Measurements from ENCODE around the gene MYCBP2. TPM values are rescaled to one million over a fixed set of nuclear protein-coding genes. Genes with fewer than 3 reads are reported as not detected.
A peak's percentile ranks its signal among the peaks of the same experiment; 100 is the strongest.
"Not testable (repeated sequence)": the region's sequence is repeated elsewhere in the genome, so short reads cannot be mapped to it uniquely, and the experiment has no call there.

Gene MYCBP2
- total RNA-seq, 4 donors from 2014 or later = 274 to 342 (median 305) TPM

- 96 to 100% methylated on average over 2 of the region's 2 CpGs for WGBS, 2 donors
- H3K9me3 ChIP-seq = no peaks in the 10 kb centered on the region
- no peaks in the 10 kb centered on the region for H3K27me3 ChIP-seq
- peaks cover 0 to 68% (median 0%) of the 10 kb centered on the region in 4 donors for H3K4me1 ChIP-seq
- DNase-seq (ENCODE audit: low spot score in 2 of 2) = no peak
- TF ChIP-seq POLR2A (IDR thresholded peaks at IDR 0.05) (no peak), EP300 (IDR thresholded peaks at IDR 0.05) (no peak)
- TF ChIP-seq, protein P1, sequence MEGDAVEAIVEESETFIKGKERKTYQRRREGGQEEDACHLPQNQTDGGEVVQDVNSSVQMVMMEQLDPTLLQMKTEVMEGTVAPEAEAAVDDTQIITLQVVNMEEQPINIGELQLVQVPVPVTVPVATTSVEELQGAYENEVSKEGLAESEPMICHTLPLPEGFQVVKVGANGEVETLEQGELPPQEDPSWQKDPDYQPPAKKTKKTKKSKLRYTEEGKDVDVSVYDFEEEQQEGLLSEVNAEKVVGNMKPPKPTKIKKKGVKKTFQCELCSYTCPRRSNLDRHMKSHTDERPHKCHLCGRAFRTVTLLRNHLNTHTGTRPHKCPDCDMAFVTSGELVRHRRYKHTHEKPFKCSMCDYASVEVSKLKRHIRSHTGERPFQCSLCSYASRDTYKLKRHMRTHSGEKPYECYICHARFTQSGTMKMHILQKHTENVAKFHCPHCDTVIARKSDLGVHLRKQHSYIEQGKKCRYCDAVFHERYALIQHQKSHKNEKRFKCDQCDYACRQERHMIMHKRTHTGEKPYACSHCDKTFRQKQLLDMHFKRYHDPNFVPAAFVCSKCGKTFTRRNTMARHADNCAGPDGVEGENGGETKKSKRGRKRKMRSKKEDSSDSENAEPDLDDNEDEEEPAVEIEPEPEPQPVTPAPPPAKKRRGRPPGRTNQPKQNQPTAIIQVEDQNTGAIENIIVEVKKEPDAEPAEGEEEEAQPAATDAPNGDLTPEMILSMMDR (IDR thresholded peaks at IDR 0.05) = no peak
- H3K4me3 ChIP-seq = no peak overlapping the region
- H3K27ac ChIP-seq = no peak overlapping the region
- peaks cover 3 to 77% (median 25%) of the 10 kb centered on the region in 3 donors for H3K36me3 ChIP-seq
Measured at GRCh38 chr13:77009011-77009410, 317.9 kb downstream of the MYCBP2 start.

GRCh38 chr13:77008337-77008736 is 318.6 kb downstream of the MYCBP2 start:
- DNase-seq (ENCODE audit: low spot score in 2 of 2) = not testable (repeated sequence)
- 93% methylated on average over 4 of the region's 4 CpGs for WGBS, 2 donors
- H3K36me3 ChIP-seq = peaks cover 3 to 77% (median 18%) of the 10 kb centered on the region in 3 donors

GRCh38 chr13:77002590-77003190 is 324.2 kb downstream of the MYCBP2 start:
- Histone ChIP-seq H3K4me3 (no peak overlapping the region), H3K27me3 (no peaks in the 10 kb centered on the region), H3K27ac (peak overlapping the region in 2 of 4 donors; percentile 21 to 69), H3K9me3 (no peaks in the 10 kb centered on the region), H3K36me3 (peaks cover 0 to 61% (median 6%) of the 10 kb centered on the region in 3 donors), H3K4me1 (peaks cover 0 to 81% (median 4%) of the 10 kb centered on the region in 4 donors)
- 52 to 54% methylated on average over 7 of the region's 7 CpGs for WGBS, 2 donors
- no peak for DNase-seq (ENCODE audit: low spot score in 2 of 2)
- no peak for TF ChIP-seq EP300 (IDR thresholded peaks at IDR 0.05)
- TF ChIP-seq, protein P1 (IDR thresholded peaks at IDR 0.05) = peak; percentile 39 to 58 (median 57)
- no peak for TF ChIP-seq POLR2A (IDR thresholded peaks at IDR 0.05)

More at GRCh38 chr13:77008337-77008736, 318.6 kb downstream of the MYCBP2 start:
- H3K9me3 ChIP-seq, H3K4me3 ChIP-seq, H3K27me3 ChIP-seq: not testable (repeated sequence)
- Histone ChIP-seq H3K27ac (peak overlapping the region in 2 of 4 donors; percentile 8 to 20), H3K4me1 (peaks cover 0 to 69% (median 0%) of the 10 kb centered on the region in 4 donors)

DNA sequence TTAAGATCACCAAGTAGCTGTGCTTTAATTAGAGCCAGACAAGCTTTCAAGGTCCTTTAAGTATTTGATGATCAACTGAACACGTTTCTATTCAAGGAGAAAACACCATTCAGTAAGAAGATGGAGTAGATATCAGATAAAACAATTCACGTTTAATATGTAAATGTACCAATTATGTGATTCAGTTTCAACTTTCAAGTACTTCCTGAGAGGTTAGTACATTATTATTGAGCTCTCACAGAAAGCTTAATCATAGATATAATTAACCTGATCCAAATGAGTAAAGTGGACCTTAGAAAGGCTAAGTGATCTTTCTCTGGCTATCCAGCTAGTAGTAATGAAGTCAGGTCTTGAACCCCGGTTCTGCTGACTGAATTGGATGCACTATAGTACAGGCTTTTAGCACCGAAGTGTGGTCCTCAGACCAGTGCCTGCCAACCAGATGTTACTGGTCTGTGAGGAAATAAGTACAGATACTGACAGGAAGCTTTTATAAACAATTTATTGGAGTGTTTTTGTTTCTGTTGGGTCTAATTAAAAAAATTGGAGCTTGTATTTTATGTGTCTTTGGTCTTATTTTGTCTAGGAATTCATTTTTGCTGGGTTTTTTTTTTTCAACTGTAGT is 324.8 kb downstream of the MYCBP2 start:
- Histone ChIP-seq H3K4me3 (no peak overlapping the region), H3K9me3 (no peaks in the 10 kb centered on the region), H3K27me3 (no peaks in the 10 kb centered on the region), H3K27ac (peak overlapping the region in 3 of 4 donors; percentile 21 to 69 (median 31)), H3K4me1 (peaks cover 0 to 75% (median 4%) of the 10 kb centered on the region in 4 donors), H3K36me3 (peaks cover 0 to 58% (median under 1%) of the 10 kb centered on the region in 3 donors)
- no peak for DNase-seq (ENCODE audit: low spot score in 2 of 2)
- TF ChIP-seq EP300 (IDR thresholded peaks at IDR 0.05) (no peak), POLR2A (IDR thresholded peaks at IDR 0.05) (no peak)
- TF ChIP-seq, protein P1 (IDR thresholded peaks at IDR 0.05) = no peak
- whole genome bisulfite sequencing, 2 donors = 39 to 41% methylated on average over 4 of the region's 4 CpGs

DNA sequence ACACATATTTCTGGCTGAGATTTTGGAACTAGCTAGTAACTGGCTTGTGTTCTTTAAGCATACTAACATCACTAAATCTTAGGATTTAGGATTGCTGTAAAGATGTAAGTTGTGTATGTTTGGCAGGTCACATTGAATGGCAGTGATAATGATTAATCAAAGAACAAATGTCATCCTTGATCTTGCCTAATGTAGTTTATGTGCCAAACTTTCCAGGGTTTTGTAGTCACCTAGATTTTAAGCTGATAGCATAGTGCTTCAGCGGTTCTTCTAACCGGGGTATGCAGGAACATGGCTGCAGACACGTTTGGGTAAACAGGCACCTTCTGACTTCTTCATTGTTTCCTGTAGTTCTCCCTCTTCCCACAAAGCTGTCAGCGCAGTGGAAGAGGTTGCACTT is 325.4 kb downstream of the MYCBP2 start:
- no peak for DNase-seq (ENCODE audit: low spot score in 2 of 2)
- H3K9me3 ChIP-seq = no peaks in the 10 kb centered on the region
- H3K27me3 ChIP-seq = no peaks in the 10 kb centered on the region
- peaks cover 0 to 70% (median 4%) of the 10 kb centered on the region in 4 donors for H3K4me1 ChIP-seq
- H3K36me3 ChIP-seq = peaks cover 0 to 58% (median 0%) of the 10 kb centered on the region in 3 donors
- H3K4me3 ChIP-seq = no peak overlapping the region
- peak overlapping the region in 3 of 4 donors; percentile 21 to 69 (median 31) for H3K27ac ChIP-seq
- 54 to 63% methylated on average over 4 of the region's 4 CpGs for WGBS, 2 donors
- TF ChIP-seq, protein P1 (IDR thresholded peaks at IDR 0.05) = no peak
- no peak for TF ChIP-seq EP300 (IDR thresholded peaks at IDR 0.05)
- TF ChIP-seq POLR2A (IDR thresholded peaks at IDR 0.05) = no peak

All from tibial nerve (tissue), 4 donors.